GM21723 (cell line): ENCODE measurements around the gene GRIN2C.

ENCODE experiments used
- ATAC-seq: cut with Tn5 transposase; IDR thresholded peaks from one replicate; pipeline ENCODE4 v1.9.1; 2021; ENCODE audit warnings: mild to moderate bottlenecking, moderate library complexity; ENCODE audit not compliant: unreplicated experiment

Gene GRIN2C

GRCh38 chr17:74864866-74865395 is 5.2 kb upstream of the GRIN2C start:
- no peak for ATAC-seq

GRCh38 chr17:74864297-74864865 is 4.7 kb upstream of the GRIN2C start:
- ATAC-seq = no peak

DNA sequence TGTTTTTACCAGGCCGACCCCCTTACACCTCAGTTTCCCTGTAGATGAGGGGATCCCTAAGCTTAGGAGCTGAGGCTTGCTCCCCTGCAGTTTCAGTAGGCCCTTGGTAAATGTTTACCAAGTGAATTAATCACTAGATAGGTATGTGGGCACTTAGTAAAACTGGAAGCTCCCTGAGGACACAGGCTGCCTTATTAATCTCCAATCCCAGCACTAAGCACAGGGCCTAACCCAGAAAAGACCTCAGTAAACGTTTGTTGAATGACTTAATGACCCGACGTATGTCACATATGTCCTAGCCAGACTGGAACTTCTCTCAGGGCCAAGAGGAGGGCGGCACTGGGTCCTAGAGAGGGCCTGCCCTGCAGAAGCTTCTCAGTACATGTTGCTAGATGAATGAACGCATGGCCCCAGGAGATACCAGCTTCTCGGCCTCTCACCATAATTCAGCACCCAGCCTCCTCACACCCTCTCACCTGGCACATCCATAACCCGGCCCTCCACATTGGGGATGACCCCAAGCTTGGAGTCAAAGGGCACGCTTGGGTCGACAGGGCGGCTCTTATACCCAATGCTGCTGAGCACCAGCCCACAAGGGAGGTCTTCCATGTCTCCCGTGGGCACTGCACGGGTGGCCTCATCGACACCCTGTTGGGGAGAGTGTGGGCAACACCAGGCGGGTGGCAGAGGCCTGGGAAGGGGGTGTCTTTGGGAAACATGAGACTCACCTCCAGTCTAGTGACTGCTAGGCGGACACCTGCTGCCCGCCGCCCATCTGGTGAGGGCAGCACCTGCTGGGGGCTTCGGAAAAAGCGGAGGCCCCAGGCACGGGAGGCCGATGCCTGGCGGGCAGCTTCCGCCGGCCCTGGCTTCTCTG is 4.0 kb upstream of the GRIN2C start:
- no peak for ATAC-seq

GRCh38 chr17:74862919-74863318 is 3.2 kb upstream of the GRIN2C start:
- no peak for ATAC-seq

GRCh38 chr17:74862108-74862901 is 2.6 kb upstream of the GRIN2C start:
- ATAC-seq = no peak

- no peak for ATAC-seq
Measured at GRCh38 chr17:74861662-74862107, 2.0 kb upstream of the GRIN2C start.

- ATAC-seq = no peak
Measured at GRCh38 chr17:74860872-74861661, 1.4 kb upstream of the GRIN2C start.

GRCh38 chr17:74860229-74860871 is 665 bp upstream of the GRIN2C start:
- ATAC-seq = no peak

- ATAC-seq = no peak
Measured at GRCh38 chr17:74858672-74859458, 820 bp downstream of the GRIN2C start.

- ATAC-seq = no peak
Measured at GRCh38 chr17:74857191-74857590, 2.5 kb downstream of the GRIN2C start.

GRCh38 chr17:74856112-74856511 is 3.6 kb downstream of the GRIN2C start:
- no peak for ATAC-seq

GRCh38 chr17:74855323-74855722 is 4.4 kb downstream of the GRIN2C start:
- ATAC-seq = no peak

- no peak for ATAC-seq
Measured at GRCh38 chr17:74854792-74855191, 4.9 kb downstream of the GRIN2C start.

- ATAC-seq = no peak
Measured at GRCh38 chr17:74853669-74854068, 6.0 kb downstream of the GRIN2C start.

DNA sequence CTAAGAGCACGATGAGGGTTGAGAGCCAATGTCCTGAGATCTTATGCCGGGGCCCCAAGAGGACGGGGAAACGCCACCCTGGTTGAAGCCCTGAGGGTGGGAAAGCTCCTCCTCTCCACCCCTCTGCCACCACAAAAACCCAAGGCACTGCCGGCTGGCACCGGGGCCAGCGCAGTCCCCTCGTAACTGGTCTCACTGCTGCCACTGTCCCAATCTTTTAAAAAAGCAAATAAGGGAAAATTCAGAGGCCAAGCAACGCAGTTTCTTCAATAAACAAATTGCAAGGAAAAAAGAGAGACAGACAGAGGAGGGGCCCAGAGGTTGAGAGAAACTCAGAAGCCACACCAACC is 6.7 kb downstream of the GRIN2C start:
- ATAC-seq = no peak

DNA sequence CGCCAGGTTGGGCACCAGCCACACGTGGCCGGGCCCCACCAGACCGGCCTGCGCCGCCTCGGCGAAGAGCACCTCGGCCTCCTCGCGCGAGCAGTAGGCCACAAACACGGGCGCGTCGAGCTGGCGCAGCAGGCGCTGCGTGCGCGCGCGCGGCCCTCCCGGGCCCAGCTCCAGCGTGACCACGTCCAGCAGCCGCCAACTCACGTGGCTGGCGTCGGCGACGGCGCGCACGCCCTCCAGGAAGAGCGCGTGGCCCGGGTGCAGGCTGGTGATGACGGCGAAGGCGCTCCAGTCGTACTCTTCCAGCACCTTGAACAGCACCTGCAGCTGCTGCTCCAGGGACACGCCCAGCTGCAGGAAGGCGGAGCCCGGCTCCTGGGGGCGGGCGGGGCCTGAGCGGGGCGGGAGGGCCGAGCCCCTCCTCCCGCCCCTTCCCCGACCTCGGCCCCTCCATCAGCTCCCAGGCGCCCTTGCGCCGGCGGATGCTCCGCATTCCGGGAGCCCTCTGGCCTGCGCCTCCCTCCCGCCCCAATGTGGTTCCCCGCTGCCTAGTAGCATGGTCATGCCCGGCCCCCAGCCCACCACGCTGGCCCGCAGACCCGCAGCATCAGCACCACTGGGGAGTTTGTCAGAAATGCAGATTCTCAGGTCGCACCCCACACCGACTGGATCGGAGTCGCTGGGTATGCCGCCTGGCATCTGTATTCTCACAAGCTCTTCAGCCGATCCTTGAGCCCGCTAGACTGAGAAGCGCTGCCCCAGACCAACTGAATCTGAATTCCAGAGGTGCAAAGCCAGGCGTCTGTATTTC is 7.2 kb downstream of the GRIN2C start:
- no peak for ATAC-seq

DNA sequence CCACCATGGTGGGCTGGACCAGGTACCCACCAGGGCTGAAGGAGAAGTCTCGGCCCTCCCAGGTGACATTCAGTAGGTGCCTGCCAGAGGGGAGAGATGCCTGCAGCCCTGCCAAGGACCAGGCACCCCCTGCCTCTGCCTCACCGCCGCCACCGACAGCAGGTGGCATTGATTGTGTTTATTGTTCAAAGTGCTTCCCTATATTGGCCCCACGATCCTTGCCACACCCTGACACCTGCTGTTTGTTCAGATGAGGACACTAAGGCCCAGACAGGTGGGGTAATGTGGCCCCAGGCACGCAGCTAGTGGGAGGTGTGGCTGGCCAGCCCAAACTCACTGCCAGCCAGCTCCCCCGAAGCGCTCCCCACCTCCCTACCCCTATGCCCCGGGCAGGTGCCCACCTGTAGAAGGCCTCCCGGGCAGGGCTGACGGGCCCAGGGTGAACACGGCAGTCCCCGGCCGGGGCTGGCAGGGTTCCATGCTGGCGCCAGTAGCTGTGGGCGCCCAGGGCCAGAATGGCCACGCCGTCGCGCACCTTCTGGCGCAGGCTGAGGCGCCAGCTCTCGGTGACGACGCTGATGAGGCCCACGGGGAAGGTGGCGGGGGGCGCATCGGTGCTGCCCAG is 8.0 kb downstream of the GRIN2C start:
- ATAC-seq = no peak

DNA sequence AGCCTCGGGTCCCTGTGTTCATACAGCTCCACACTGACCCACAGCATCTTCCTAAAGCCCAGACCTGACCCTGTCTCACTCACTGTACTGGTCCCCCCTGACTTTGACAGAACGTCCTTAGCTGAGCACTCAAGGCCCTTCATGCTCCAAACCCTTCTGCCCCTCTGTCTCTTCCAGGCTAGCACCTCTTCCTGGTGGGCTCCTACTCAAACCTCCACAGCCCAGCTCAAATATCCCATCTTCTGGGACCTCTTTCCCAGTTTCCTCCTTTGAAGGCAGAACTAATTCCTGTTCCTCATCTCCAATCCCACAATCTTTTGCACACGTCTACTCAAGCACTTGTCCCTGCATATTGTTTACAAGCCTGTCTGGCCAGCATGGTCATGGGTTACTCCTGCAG is 8.8 kb downstream of the GRIN2C start:
- no peak for ATAC-seq
